Adrenal gland (tissue), 12 donors: ENCODE measurements around the gene ASXL1. TPM values are rescaled to one million over a fixed set of nuclear protein-coding genes. Genes with fewer than 3 reads are reported as not detected.

ENCODE experiments used
- DNase-seq, 7 donors: peaks; one replicate each; pipeline ENCODE4 v3.0.0-alpha.2; 2019 to 2020
- H3K27ac ChIP-seq, 5 donors: fragments of 200-600 bp; sonication (generic) in 4 of 5; 1 replicate in 3 of 5; 2 replicates in 2 of 5; pipeline versions ENCODE4 v1.5.1 to v1.8.0; 2016 to 2020; ENCODE audit warnings: mild to moderate bottlenecking in 1 of 5
- H3K27me3 ChIP-seq: fragments of 200-600 bp; 2 replicates; pipeline ENCODE4 v1.8.0; 2021
- H3K36me3 ChIP-seq, 2 donors: fragments of 200-600 bp; replicated peaks in 1 of 2; 1 replicate in 1 of 2; 2 replicates in 1 of 2; pipeline versions ENCODE4 v1.5.1 to v1.8.0; 2018 to 2022
- H3K4me1 ChIP-seq, 2 donors: fragments of 200-600 bp; replicated peaks in 1 of 2; 1 replicate in 1 of 2; 2 replicates in 1 of 2; pipeline versions ENCODE4 v1.5.1 to v1.8.0; 2018 to 2021
- H3K4me3 ChIP-seq, 4 donors: fragments of 200-600 bp; sonication (generic) in 3 of 4; one replicate each; pipeline ENCODE4 v1.5.1; 2016 to 2018
- H3K9me3 ChIP-seq, 3 donors: fragments of 200-600 bp; sonication (generic) in 1 of 3; replicated peaks in 1 of 3; 1 replicate in 2 of 3; 2 replicates in 1 of 3; pipeline versions ENCODE4 v1.5.1 to v1.8.0; 2016 to 2021
- POLR2A ChIP-seq, 2 donors: fragments of 450-650 bp; IDR thresholded peaks; one replicate each; pipeline ENCODE4 v1.6.1; 2017; ENCODE audit warnings: antibody characterized with exemption in 2 of 2, mild to moderate bottlenecking in 2 of 2, moderate library complexity in 1 of 2
- WGBS, 4 donors: extraction: QIAGEN DNeasy Blood & Tissue Kit in 2 of 4; methylation state at CpG; one replicate each; pipeline versions ENCODE4 v1.1.5 to v1.1.7; 2013 to 2017; 5-methylcytosine and 5-hydroxymethylcytosine counted together
- intact Hi-C, 2 donors: fragments of 100-400 bp; cut with DNase I; formaldehyde crosslinking; loops; one replicate each; pipeline versions ENCODE4 v1.14.1 to v1.15.0; 2022 to 2023
- polyA plus RNA-seq, 3 donors: library from polyadenylated mRNA; stranded (reverse); fragments of 200-250 nt in 2 of 3; fragments of 350-450 nt in 1 of 3; fragmentation: Illumina TruSeq in 1 of 3; extraction: RNeasy Lipid Tissue Mini Kit (QIAGEN cat#74804) in 1 of 3; gene quantifications; one replicate each; pipeline ENCODE4 v1.2.3, GENCODE V29; 2013 to 2014
- total RNA-seq, 9 donors: library from RNA; depleted of rRNA in 4 of 9; stranded (reverse); fragments of >200 nt in 4 of 9; fragments of 120-200 nt in 1 of 9; fragmentation: NEBNext Ultra II Directional in 1 of 9; extraction: Animal tissue kit (Norgen Biotek cat#: 25700) in 1 of 9; gene quantifications; one replicate each; pipeline versions ENCODE4 v1.1.0 to v1.2.4, GENCODE V29; 2013 to 2023
- TF ChIP-seq, protein P1 (sequence below), 6 experiments: fragments of 450-650 bp in 4 of 6; fragments of 200-600 bp in 2 of 6; sonication (generic) in 1 of 6; IDR thresholded peaks; 1 replicate in 5 of 6; 2 replicates in 1 of 6; pipeline versions ENCODE4 v1.5.1 to v1.8.0; 2016 to 2021; ENCODE audit warnings: antibody characterized with exemption in 6 of 6, mild to moderate bottlenecking in 2 of 6, moderate library complexity in 1 of 6
- donor health status: healthy with polysubstance abuse.
- donor health status: Bipolar disorder and iron deficiency.
- donor health status: DM: yes; HTN: yes; CAD: no.
- donor health status: DM: no; HTN: no; CAD: no.
- donor health status: DM: no; HTN: no; CAD: no.
- donor health status: DM: yes; HTN: yes; CAD: no.

The ASXL1 gene
- total and polyA plus RNA-seq, 12 donors, result 19.9 to 77.7 (median 51.8) TPM

DNA sequence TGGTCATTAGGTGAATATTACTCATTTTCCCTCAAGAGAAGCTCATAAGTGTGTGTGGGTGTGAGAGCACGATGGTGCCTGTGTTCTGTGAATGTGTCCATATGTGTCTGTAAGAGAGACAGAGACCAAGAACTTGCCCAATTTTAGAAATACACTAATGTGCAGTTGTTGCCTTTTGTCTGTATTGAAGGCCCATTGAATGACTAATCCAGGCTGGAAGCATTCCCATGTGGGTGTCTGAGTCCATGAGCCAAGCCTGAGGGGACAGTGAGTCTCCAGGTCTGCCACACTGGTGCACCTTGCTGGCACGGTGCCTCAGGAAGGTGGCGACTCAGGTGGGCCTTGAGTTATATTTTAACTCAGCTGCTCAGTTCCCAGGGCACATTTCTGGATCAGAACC, 25.5 kb upstream of the ASXL1 start:
- intact Hi-C loops, result loop anchor here in 1 of 2 donors (10.0 kb wide), 3 partner anchors 122 to 322 kb away; no protein-coding TSS in a partner anchor
- peaks cover 0 to 24% of the 10 kb centered on the region in 2 donors for H3K36me3 ChIP-seq
- 49 to 78% (median 62%) methylated on average over 1 to 3 of the region's 3 CpGs for WGBS, 4 donors

DNA sequence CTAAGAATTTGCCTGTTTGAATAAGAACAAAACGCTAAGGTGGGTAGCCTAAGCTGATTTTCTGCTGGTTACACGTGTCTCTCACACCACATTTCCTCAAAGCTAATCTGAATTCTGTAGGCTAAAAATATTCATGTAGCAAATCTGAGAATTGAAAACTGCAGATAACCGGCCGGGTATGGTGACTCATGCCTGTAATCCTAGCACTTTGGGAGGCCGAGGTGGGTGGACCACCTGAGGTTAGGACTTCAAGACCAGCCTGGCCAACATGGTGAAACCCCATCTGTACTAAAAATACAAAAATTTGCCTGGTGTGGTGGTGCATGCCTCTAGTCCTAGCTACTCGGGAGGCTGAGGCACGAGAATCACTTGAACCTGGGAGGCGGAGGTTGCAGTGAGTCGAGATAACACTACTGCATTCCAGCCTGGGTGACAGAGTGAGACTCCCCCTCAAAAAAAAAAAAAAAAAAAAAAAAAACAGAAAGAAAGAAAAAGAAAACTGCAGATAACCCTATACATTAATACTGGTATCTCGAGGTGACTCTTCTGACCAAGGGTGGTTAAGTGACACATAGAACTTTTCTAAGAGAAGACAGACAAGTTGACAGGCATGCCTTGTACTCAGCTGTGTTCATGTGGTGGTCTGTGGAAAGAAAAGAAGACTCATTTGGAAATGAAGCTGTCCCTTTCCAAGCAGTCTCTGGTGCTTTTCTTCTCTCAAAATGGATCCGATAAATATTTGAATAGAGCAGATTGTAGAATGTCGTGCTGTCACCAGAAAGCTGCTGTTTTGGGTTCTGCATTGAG, 24.7 kb upstream of the ASXL1 start:
- no peak for TF ChIP-seq POLR2A (IDR thresholded peaks at IDR 0.05)
- TF ChIP-seq, protein P1, sequence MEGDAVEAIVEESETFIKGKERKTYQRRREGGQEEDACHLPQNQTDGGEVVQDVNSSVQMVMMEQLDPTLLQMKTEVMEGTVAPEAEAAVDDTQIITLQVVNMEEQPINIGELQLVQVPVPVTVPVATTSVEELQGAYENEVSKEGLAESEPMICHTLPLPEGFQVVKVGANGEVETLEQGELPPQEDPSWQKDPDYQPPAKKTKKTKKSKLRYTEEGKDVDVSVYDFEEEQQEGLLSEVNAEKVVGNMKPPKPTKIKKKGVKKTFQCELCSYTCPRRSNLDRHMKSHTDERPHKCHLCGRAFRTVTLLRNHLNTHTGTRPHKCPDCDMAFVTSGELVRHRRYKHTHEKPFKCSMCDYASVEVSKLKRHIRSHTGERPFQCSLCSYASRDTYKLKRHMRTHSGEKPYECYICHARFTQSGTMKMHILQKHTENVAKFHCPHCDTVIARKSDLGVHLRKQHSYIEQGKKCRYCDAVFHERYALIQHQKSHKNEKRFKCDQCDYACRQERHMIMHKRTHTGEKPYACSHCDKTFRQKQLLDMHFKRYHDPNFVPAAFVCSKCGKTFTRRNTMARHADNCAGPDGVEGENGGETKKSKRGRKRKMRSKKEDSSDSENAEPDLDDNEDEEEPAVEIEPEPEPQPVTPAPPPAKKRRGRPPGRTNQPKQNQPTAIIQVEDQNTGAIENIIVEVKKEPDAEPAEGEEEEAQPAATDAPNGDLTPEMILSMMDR (IDR thresholded peaks at IDR 0.05), result no peak
- 76 to 84% (median 82%) methylated on average over 12 of the region's 12 CpGs for WGBS, 4 donors
- H3K4me3 ChIP-seq, result no peak overlapping the region
- no peaks in the 10 kb centered on the region for H3K27me3 ChIP-seq
- H3K9me3 ChIP-seq, result no peaks in the 10 kb centered on the region
- H3K4me1 ChIP-seq, result peaks cover 3 to 9% of the 10 kb centered on the region in 2 donors
- H3K27ac ChIP-seq, result peak overlapping the region in 1 of 5 donors; percentile 20
- intact Hi-C loops, result loop anchor here in 1 of 2 donors (10.0 kb wide), 3 partner anchors 121 to 321 kb away; no protein-coding TSS in a partner anchor
- peaks cover 0 to 24% of the 10 kb centered on the region in 2 donors for H3K36me3 ChIP-seq
- no peak for DNase-seq

More for the DNA sequence above, 25.5 kb upstream of the ASXL1 start:
- TF ChIP-seq, protein P1 (IDR thresholded peaks at IDR 0.05), result no peak
- no peak for TF ChIP-seq POLR2A (IDR thresholded peaks at IDR 0.05)
- Histone ChIP-seq H3K27me3 (no peaks in the 10 kb centered on the region), H3K4me3 (no peak overlapping the region), H3K27ac (no peak overlapping the region), H3K4me1 (peaks cover 3 to 9% of the 10 kb centered on the region in 2 donors), H3K9me3 (no peaks in the 10 kb centered on the region)
- peak in 5 of 7 donors; percentile 35 to 60 (median 47) for DNase-seq

DNA sequence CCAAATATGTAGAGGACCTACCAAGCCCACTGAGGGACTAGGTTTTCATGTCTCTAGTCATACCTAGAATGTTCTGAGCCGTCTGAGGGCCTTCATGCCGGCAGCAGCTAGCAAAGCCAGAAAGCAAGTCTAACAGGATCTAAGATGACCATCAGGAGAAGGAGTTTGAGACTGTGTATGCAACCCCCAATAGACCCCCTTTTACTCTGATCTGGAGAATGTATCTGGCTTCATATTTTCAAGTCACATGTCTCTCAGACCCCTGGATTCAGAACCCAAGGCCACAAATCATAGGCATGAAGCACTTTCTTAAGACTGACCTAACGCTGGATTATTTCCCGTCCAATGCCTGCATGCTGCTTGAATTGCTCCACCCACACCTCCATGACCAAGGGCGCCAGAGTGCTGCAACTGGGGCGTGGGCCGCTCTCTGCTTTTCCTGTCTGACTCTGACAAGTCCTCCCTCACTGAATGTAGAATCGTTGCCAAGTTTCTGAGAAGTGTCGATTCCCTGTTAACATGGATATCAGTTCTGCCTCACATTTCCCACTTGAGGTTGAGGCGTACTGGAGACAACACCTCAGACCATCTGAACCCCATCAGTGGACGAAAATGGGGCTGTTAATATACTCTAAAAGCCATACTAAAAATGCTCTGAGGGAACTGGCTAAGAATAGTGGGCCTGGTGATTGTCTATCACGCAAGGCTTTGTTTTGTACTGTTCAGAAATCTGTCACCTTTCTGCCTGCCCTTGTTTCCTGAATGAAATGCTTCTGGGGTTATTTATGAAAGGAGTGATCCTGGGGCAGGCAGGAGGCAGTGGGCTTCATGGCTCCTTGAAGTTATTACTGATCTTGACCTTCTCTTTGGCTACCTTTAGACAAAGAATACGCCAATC, 23.9 kb upstream of the ASXL1 start:
- Histone ChIP-seq H3K27ac (peak overlapping the region in 1 of 5 donors; percentile 69), H3K4me3 (no peak overlapping the region), H3K27me3 (no peaks in the 10 kb centered on the region), H3K36me3 (peaks cover 0 to 24% of the 10 kb centered on the region in 2 donors), H3K9me3 (no peaks in the 10 kb centered on the region), H3K4me1 (peaks cover 3 to 9% of the 10 kb centered on the region in 2 donors)
- WGBS, 4 donors, result 67 to 79% (median 74%) methylated on average over 13 of the region's 13 CpGs
- intact Hi-C loops, result loop anchor here in 1 of 2 donors (10.0 kb wide), 3 partner anchors 121 to 321 kb away; no protein-coding TSS in a partner anchor
- TF ChIP-seq, protein P1 (IDR thresholded peaks at IDR 0.05), result no peak
- no peak for TF ChIP-seq POLR2A (IDR thresholded peaks at IDR 0.05)
- peak in 5 of 7 donors; percentile 22 to 75 (median 36) for DNase-seq
